ENCODE data around the gene ACKR2.

ACKR2 gene, protein sequence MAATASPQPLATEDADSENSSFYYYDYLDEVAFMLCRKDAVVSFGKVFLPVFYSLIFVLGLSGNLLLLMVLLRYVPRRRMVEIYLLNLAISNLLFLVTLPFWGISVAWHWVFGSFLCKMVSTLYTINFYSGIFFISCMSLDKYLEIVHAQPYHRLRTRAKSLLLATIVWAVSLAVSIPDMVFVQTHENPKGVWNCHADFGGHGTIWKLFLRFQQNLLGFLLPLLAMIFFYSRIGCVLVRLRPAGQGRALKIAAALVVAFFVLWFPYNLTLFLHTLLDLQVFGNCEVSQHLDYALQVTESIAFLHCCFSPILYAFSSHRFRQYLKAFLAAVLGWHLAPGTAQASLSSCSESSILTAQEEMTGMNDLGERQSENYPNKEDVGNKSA

DNA sequence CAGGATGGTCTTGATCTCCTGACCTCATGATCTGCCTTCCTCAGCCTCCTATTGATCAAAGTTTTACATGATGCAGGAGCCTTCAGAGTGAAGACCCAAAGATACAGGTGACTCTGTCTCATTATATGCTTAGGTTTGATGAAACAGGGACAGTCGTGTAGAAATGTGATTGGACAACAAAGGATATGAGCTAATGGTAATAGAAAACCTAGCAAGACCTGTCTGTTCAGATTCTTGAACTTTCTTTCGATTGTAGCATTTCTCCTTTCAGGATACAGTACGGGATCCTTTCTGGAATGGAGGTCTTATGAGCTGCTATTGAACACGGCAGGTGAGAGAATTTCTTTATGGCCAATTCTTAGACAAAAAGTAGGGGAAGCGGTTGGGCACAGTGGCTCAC, at the start of gene ACKR2:
Gene ACKR2, plus strand, starts transcription at position 244 of the 400 bp plus-strand sequence. CDS start 55,058 bp downstream, outside the sequence.
- no peak for DNase-seq (ENCODE audit: low spot score)

DNA sequence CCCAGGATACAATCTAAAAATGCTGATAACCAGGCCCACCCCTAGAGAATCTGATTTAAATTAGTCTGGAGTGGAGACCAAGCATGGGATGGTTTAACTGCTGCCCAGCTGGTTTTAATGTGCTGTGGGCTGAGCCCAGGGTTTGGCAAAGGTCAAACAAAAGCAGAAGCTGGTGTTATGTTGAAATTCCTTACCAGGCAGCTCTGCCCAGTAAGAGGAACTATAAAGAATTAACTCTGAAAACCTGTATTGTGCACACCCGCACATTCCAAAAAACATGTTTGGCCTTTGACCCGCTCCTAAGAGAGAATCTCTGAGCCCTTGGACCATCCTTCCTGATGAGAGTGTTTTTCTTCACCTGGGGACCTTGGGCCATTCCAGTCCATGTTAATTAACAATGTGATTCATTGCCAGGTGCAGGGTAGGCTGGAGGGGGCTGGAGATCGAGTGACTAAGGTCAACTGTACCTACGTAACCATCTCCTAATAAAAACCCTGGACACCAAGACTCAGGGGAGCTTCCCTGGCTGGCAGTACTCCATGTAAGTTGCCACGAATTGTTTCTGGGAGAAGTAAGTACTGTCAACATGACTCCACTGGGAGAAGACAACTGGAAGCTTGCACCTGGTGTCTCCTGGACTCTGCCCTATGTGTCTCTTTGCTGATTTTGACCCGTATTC, 47.1 kb upstream of the ACKR2 start:
- peak; percentile 71 for DNase-seq (ENCODE audit: low spot score)

DNA sequence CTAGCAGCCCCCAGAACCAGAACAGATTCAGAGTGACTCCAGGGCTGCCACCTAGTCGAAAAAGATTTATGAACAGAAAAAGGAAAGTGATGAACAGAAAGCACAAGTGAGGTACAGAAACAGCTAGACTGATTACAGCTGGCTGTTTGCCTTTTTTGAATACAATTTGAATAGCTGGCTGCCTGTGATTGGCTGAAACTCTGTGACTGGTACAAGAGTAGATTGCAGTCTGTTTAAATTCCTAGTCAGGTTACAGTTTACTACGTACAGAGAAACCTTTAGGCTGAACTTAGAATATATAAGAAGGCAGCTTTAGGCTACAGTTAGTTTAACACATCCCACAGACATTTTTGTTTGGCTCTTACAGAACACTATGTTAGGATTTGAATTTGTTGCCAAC, 46.2 kb upstream of the ACKR2 start:
- DNase-seq (ENCODE audit: low spot score), result peak; percentile 92

DNA sequence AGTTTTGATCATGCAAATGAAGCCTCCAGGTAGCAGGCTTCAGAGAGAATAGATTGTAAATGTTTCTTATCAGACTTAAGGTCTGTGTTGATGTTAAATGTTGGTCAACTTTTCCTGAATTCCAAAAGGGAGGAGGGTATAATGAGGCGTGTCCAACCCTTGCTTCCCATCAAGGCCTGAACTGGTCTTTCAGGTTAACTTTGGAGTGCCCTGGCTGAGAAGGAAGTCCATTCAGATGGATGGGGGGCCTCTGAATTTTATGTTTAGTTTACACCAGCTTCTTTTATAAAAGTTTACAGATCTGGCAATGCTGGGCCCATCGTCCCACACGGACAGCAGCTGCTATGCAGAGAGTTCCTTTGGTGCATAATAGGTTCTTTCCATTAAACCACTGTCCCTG, 45.1 kb upstream of the ACKR2 start:
- DNase-seq (ENCODE audit: low spot score), result no peak

DNA sequence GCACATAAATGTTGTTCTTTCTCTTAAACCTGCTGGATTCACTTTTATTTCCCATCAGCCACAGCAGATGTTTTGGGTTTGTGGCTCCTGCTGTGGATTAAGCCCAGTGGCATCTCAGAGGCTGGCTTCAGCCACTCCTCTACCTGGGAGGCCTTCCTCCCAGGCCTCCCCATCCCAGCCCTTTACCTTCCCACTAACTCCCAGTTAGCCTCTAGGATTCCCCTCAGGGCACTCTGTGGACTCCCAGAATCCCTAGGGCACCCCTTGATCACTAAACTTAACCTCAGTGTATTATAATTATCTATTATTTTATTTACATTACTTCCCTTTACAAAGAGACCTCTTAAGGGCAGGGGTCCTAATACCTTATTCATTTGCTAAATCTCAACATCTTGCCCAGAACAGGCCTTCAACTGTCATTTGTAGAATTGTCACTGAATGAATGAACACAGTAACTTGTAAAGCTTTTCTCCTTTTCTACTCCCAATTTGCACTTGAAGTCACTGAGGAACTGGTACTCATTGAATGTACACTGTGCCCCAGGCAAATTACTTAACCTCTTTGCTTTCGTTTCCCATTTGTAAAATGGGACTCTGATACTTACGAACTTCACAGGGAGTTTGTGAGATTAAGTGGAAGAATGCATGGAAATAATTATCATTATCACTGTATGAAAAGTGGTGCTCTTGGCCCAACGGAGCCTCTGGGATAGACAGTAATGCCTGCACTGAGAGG, 44.5 kb upstream of the ACKR2 start:
- peak; percentile 52 for DNase-seq (ENCODE audit: low spot score)

DNA sequence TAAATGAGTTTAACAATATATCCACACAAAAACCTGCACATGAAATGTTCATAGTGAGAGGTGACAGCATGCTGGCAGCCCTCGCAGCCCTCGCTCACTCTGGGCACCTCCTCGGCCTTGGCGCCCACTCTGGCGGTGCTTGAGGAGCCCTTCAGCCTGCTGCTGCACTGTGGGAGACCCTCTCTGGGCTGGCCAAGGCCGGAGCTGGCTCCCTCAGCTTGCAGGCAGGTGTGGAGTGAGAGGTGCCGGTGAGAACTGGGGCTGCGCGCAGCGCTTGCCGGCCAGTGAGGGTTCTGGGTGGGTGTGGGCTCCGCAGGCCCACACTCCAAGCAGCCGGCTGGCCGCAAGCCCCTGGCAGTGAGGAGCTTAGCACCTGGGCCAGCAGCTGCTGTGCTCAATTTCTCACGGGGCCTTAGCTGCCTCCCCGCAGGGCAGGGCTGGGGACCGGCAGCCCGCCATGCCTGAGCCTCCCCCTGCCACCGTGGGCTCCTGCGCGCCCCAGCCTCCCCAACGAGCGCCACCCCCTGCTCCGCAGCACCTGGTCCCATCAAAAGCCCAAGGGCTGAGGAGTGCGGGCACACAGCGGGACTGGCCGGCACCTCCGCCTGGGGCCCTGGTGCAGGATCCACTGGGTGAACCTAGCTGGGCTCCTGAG, 39.6 kb upstream of the ACKR2 start:
- no peak for DNase-seq (ENCODE audit: low spot score)

DNA sequence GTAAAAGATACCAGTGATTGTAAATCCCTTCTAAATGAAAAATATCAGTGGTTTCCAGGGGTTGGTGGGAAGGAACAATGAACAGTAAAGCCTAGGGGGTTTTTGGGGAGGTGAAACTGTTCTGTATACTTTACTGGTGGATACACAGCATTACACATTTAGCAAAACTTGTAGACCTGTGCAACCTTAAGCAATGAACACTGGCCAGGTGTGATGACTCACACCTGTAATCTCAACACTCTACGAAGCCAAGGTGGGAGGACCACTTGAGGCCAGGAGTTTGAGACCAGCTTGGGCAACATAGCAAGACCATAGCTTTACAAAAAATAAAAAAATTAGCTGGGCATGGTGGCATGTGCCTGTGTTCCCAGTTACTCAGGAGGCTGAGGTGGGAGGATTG, 38.0 kb upstream of the ACKR2 start:
- DNase-seq (ENCODE audit: low spot score), result no peak

DNA sequence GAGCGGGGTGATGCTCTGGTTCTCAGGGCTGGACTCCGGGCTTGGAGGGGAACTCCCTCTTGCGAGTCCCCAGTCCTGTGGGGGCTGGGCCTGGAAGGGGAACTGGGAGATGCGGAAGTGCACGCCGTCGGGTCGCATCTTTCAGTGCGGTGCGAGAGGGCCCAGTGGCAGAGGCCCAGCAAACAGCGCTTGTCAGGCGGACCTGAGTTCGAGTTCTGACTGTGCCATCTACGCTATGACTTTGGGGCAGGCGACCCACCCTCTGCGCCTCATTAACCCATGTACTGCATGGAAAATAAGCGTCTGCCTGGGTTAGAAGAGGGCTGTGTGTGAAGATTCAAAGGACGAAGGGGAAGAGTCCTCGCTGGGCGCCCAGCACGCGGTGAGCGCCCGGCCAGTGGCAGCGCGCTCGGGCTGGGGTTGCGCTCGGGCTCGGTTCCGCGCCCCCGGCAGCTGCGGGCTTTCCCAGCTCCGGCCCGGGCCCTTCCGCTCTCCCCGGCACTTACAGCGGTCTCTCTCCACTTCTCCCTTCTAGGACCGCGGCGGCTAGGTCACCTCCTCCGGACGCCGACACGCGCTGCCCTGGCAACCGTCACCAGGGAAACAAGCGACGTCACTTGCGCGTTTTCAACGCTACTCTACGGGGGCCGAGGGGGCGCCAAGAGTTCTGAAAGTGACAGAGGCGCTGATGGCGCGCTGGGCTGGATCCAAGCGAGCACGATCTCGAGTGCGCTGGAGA, 36.4 kb upstream of the ACKR2 start, which contains the start of gene CCDC13:
Gene CCDC13, minus strand, starts transcription at position 584 of the 739 bp plus-strand sequence. CDS start 14,908 bp downstream, outside the sequence.
- peak; percentile 90 for DNase-seq (ENCODE audit: low spot score)

DNA sequence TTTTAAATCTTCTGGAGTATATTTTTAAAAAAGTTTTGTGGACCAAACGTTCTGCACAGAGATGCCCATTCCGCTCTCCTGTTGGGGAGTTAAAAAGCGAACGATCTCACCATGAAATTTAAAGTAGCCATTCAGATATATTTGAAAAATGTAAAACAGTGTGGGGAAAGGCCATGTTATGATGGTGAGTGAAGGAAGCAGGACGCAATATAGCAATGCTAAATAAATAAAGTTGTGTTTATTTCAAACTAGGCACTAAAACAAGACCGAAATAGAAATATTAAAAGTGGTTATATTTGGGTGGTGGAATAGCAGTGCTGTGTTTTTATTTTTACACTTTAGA, 35.9 kb upstream of the ACKR2 start:
- DNase-seq (ENCODE audit: low spot score), result no peak

DNA sequence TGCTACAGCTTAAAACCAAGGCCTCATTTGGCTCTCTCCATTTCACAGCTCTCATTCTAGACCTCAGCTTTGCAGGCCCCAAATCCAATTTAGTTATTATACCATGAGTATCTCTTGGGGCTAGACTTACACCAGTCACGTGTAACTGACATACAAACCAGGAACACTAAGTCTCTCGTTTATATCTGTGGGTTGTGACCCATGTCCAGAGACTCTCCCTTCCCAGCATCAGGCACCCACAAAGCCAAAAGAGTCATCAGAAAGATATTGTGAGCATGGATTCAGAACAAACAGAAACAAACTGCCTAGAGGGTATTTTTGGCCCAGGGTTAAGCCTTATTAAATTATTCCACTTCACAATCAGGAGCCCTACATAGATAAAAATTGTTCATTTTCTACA, 30.6 kb upstream of the ACKR2 start:
- DNase-seq (ENCODE audit: low spot score), result no peak

DNA sequence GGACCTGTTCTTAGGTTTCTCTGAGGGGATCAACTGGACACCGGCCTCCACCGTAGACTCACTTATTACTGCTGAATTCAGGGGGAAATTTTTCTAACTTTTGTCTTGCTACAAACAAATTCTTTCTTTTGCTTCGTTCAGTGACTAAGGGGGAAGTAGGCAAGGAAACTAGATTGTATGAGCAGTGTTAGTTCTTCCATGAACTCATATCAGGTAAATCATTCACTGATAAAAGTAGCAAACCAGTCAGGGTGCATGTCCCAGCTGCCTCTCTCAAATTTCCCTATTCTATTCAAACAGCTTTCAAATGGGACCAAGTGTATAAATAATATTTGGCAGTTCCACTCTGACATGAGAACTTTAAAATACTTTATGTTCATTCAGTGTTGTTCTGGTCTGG, 28.8 kb upstream of the ACKR2 start:
- no peak for DNase-seq (ENCODE audit: low spot score)

DNA sequence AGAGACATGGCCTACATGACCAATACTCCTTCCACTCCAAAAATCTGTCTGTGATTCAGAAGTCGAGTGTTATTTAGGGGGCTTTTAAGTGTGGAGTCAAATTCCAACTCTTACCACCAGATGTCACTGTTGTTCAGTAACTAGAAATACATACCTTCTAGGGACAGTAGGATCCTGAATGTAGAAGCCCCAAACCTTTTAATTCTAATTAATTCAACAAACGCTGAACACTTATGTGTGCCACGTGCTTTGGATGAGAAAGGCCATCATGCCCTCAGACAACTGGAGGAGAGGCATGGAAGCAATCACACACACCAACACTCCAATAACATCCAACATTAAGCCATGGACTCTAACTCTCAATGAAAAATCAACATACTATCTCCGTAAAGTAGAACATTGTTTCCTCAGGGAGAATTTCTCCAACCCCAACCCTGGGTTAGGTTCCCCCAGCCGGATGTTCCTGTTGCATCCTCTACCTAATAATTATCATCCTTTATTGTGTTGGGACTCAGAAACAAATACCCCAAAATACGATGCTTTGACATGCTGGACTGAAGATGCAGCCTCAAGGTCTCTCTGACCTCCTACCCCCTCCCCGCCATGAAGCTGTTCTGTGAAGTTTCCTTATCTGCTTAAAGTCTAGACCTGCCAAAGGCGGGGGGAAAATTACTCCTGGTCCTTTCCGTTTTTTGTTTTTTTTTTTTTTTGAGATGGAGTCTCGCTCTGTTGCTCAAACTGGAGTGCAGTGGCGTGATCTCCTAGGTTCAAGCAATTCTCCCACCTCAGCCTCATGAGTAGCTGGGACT, 28.1 kb upstream of the ACKR2 start:
- peak; percentile 85 for DNase-seq (ENCODE audit: low spot score)

DNA sequence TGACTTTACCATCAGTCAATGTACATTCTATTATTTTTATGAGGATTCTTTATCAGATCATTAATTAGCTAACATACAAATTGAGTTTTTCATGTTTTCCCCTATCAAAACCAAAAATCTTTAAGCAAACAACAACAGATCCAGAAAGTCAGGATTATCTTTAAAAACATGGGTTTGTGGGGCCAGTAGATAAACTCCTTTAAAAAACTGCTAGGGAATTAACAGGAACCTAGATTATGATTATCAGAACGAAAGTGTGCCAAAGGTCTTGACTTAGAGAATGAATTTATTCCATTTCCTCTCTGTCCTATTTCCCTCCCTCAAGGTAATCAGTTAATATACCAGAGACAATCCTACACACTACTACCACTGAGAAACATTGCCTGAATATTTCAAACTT, 23.0 kb upstream of the ACKR2 start:
- no peak for DNase-seq (ENCODE audit: low spot score)

DNA sequence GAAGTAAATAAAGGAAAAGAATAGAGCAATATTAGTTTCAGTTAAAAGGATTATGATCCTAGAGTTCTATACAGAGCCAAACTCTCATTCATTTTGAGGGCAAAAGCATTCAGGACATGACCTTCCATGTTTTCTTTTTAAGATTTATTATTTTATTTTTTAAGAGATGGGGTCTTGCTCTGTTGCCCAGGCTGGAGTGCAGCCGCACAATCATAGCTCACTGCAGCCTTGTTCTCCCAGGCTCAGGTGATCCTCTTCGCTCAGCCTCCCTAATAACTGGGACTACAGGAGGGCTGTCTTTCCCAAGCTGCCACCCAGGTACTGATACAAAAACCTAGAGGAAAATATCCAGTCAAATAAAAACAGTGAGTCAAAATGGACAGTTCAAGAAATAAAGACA, 22.6 kb upstream of the ACKR2 start:
- DNase-seq (ENCODE audit: low spot score), result no peak

DNA sequence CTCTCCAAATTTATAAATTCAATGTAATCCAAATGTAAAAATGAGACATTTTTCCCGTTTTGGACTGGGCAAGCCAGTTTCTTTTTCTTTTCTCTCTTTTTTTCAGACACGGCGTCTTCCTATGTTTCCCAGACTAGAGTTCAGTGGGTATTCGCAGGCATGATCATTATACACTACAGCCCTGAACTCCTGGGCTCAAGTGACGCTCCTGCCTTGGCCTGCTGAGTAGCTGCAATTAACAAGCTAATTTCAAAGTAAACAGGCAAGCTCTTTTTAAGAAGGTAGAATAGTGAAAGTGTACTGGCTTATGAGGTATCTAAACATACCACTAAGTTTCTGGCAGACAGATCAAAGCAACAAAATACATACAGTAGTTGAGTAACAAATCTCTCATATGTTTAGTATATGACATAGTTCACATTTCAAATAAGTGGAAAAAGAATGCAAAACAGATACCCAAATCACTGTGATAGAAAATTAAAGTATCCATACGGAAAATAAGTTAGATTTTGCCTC, 18.5 kb upstream of the ACKR2 start:
- DNase-seq (ENCODE audit: low spot score), result no peak

DNA sequence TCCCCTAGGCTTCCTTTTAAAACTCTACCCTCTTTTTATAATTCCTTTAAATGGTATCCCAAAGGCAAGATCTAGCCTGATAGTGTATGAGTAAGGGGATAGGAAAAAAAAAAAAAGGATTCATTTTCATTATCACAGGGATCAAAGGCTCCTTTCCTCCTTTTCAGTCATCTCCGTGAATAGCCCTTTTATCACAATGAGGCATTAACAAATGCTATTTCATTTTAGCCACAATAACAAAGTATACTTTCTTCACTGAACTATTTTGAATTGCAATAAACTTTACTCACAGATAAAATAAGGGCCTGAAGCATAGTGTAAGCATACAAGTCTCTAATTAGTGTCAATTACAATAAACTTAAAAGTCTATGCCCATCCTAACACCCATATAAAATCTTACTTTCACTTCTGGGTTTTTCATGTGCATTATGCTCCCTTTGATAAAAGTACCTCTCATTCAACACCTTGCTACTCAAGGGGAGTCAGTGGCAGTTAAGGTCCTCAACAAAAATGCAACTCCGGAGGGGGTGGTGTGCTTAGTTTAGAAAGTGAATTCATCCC, 13.5 kb upstream of the ACKR2 start:
- DNase-seq (ENCODE audit: low spot score), result peak; percentile 59

DNA sequence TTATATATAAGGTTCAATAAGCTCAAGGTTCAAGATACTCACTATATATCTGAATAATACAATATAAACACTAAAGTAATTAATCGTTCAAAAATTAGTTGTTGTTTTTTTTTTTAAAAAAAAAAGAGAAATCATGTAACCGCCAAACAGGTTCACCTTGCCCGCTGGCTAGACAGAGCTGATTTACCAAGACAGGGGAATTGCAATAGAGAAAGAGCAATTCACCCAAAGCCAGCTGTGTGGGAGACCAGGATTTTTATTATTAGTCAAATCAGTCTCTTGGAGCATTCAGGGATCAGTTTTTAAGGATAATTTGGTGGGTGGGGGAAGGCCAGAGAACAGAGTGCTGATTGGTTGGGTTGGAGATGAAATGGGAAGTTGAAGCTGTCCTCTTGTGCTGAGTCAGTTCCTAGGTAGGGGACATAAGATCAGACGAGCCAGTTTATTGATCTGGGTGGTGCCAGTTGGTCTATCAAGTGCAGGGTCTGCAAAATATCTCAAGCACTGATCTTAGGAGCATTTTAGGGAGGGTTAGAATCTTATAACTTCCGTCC, 12.8 kb upstream of the ACKR2 start:
- no peak for DNase-seq (ENCODE audit: low spot score)

DNA sequence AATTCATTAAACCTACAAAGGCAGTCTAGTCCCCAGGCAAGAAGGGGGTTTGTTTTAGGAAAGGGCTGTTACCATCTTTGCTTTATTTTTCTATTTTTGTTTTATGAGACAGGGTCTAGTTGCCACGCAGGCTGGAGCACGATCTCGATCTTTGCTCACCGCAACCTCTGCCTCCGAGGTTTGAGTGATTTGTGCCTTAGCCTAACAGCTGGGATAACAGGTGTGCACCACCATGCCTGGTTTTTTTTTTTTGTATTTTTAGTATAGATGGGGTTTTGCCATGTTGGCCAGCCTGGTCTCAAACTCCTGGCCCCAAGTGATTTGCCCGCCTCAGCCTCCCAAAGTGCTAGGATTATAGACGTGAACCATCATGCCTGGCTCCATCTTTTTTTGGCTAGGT, 9.9 kb upstream of the ACKR2 start:
- DNase-seq (ENCODE audit: low spot score), result no peak

DNA sequence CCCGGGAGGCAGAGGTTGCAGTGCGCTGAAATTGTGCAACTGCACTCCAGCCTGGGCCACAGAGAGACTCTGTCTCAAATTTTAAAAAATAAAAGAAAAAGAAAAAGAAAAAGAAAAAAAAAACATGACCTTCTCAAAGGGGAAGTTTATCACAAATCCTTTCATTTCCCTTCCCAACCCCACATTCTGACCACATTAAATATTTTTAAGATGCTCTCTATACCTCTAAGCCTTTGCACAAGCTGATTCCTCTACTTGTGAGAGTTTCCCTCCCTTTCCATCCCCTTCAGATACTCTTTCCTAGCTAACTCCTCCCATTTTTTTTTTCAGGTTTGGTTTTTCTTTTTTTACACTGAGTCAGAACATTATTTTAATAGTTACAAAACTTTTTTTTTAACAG, 9.0 kb upstream of the ACKR2 start:
- DNase-seq (ENCODE audit: low spot score), result no peak

DNA sequence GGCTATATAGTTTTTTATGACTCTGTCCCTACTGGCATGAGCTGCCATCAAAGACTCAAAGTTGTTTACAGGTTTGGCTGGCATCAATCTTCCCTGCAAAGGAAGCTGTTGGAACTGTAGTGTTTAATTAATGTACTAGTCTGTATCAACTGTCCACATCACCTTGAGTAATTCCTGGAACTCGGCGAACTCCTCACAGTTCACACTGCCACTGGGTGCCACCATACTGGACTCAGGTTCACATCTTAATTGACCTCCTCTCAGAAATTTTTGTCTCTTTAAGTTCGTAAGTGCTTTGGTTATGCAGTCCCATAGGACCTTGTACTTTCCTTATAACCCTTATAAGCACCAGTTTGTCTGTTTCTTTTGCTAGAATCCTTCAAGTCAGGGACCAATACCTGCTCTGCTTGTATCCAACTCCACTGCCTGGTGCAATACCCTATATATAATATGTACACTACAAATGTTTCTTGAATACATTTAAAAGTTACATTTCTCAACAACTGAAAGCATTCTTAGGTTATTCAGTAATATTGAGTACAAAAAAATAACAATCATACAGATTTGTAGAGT, 8.1 kb upstream of the ACKR2 start:
- DNase-seq (ENCODE audit: low spot score), result no peak

Measured in pons (tissue), 1 donor.